NB4 (cell line): ENCODE data around the gene BBC3.

Experiments used
- DNase-seq: peaks from one replicate; pipeline ENCODE4 v3.0.0; 2010; ENCODE audit warnings: low read depth
- H3K4me3 ChIP-seq: one replicate; pipeline ENCODE4 v1.5.1; 2011; ENCODE audit warnings: mild to moderate bottlenecking, low read depth, low read length, moderate library complexity
- MYC ChIP-seq: IDR thresholded peaks from 2 replicates; pipeline ENCODE4 v1.6.1; 2011; ENCODE audit warnings: low read depth, low read length
- POLR2A ChIP-seq: IDR thresholded peaks from 2 replicates; pipeline ENCODE4 v1.6.1; 2011; ENCODE audit warnings: mild to moderate bottlenecking; ENCODE audit not compliant: insufficient read length; ENCODE audit errors: extremely low read depth
- TF ChIP-seq, protein P1 (sequence below): IDR thresholded peaks from one replicate; pipeline ENCODE4 v1.5.1; 2012; ENCODE audit warnings: low read depth, low read length
- TF ChIP-seq, protein P2 (sequence below): IDR thresholded peaks from 2 replicates; pipeline ENCODE4 v1.6.1; 2011; ENCODE audit warnings: low read depth, low read length

BBC3 gene

DNA sequence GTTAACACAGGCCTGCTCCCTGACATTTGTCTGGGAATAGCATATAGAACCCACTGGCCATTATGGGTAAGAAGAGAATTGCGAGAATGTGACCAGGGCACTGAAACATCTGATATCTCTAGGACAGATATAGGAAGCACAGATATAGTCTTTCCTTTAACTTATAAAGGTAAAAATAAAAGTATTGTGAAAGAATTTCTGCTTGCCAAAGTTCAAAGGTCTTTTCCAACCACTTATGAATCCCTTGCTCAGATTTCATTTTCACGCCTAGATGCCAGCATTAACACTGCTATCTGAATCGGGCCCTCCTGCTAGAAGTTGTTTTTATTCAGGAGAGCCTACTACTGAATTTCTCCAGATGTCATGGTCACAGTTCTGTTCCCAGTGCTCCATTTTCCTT is 27.7 kb downstream of the BBC3 start:
- TF ChIP-seq MYC (no peak), POLR2A (no peak)
- TF ChIP-seq, protein P1, sequence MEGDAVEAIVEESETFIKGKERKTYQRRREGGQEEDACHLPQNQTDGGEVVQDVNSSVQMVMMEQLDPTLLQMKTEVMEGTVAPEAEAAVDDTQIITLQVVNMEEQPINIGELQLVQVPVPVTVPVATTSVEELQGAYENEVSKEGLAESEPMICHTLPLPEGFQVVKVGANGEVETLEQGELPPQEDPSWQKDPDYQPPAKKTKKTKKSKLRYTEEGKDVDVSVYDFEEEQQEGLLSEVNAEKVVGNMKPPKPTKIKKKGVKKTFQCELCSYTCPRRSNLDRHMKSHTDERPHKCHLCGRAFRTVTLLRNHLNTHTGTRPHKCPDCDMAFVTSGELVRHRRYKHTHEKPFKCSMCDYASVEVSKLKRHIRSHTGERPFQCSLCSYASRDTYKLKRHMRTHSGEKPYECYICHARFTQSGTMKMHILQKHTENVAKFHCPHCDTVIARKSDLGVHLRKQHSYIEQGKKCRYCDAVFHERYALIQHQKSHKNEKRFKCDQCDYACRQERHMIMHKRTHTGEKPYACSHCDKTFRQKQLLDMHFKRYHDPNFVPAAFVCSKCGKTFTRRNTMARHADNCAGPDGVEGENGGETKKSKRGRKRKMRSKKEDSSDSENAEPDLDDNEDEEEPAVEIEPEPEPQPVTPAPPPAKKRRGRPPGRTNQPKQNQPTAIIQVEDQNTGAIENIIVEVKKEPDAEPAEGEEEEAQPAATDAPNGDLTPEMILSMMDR = no peak
- TF ChIP-seq, protein P2, sequence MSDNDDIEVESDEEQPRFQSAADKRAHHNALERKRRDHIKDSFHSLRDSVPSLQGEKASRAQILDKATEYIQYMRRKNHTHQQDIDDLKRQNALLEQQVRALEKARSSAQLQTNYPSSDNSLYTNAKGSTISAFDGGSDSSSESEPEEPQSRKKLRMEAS = no peak
- H3K4me3 ChIP-seq = no peak overlapping the region
- no peak for DNase-seq

DNA sequence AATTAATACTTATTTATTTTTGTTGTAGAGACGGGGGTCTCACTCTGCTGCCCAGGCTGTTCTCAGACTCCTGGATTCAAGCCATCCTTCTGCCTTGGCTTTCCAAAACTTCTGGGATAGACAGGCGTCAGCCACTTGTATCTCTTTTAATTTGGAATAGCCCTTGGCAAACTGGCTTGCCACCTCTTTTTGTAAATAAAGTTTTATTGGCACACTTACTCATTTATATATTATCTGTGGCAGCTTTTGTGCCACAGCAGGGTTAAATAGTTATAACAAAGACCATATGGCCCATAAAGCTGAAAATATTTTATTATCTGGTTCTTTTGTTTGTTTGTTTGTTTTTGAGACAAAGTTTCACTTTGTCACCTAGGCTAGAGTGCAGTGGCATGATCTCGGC is 30.5 kb downstream of the BBC3 start:
- DNase-seq = no peak
- H3K4me3 ChIP-seq = no peak overlapping the region
- TF ChIP-seq POLR2A (no peak), MYC (no peak)
- TF ChIP-seq, protein P2 = no peak
- TF ChIP-seq, protein P1 = no peak

DNA sequence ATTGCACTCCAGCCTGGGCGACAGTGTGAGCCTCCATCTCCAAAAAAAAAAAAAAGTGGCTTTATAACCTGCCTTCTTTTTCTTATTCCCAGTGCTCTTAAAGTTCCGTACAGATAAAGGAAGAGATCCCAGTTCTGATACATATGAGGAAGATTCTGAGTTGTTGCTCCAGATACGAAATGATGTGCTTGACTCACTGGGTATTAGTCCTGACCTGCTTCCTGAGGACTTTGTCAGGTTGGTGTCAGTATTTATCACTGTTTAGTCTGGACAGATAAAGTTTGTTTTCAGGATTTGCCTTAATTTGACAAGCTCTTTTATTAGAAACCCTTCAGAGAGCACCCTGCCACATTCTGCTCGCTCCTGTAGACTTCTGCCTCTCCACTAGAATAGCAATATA is 33.9 kb downstream of the BBC3 start:
- no peak for DNase-seq
- H3K4me3 ChIP-seq = no peak overlapping the region
- TF ChIP-seq POLR2A (no peak), MYC (no peak)
- TF ChIP-seq, protein P1 = no peak
- TF ChIP-seq, protein P2 = no peak

DNA sequence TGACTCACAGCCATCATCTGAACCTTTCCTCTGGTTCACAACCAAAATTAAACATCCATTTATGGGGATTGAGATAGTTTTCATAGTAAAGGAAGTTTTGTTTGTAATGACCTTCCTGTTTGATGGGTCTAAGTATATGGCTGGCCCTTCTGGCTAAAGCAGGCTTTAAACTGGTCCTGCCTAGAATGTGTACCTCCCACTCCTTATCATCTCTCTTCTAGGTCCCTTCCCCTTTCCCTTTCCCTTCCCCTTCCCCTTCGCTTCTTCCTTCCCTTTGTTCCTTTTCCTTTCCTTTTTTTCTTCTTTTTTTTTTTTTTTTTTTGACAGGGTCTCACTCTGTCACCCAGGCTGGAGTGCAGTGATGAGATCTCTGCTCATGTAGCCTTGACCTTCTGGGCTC is 35.6 kb downstream of the BBC3 start:
- no peak for DNase-seq
- no peak overlapping the region for H3K4me3 ChIP-seq
- no peak for TF ChIP-seq POLR2A
- no peak for TF ChIP-seq MYC
- TF ChIP-seq, protein P2 = no peak
- TF ChIP-seq, protein P1 = no peak

DNA sequence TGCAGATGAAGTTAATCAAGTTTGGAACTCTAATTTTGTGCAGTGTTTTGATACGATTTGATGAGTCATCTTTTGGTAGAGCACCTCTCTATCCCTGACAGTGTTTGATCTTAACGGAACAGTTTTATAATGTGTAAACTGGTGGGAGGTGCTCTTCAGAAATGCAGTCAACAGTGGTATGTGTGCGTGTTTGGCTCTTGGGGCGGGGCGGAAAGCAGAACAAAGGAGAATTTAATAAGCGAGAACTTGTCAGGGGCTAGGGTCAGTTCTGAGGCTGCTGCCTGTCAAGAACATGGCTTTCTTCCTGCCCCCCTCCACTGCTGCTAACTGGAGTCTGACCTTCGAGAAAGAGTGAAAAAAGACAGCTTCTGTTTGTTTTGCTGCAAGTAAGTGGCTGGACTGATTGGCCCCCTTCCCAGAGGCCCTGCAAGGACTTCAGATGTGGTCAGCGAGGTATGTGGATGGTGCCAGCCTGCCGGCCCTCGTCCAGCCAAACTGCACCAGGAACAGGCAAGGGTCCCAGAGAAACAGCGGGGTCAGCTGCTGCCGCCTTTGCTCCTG is 40.8 kb downstream of the BBC3 start:
- H3K4me3 ChIP-seq = no peak overlapping the region
- TF ChIP-seq, protein P2 = no peak
- TF ChIP-seq POLR2A (no peak), MYC (no peak)
- TF ChIP-seq, protein P1 = no peak
- no peak for DNase-seq
